Measurements from ENCODE around the gene TUNAR.

The TUNAR gene

DNA sequence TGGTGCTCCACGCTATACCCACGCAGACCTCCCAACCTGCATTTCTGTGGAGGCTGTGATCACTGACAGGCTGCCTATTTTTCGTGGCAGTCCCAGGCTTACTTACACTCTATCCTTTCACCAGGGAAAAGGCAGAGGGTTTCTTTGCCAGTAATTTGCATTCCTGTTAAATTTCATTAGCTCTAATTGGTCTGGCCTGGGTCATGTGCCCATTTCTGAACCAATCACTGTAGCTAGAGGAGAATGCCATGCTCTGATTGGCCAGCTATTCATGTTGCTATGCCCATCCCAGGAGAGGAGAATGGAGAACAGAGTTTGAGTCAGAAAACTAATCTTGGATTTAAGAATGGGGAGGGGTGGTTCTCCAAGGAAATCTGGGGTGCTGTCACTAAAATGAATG, 43.2 kb upstream of the TUNAR start:
- no peak for TF ChIP-seq ZFX (IDR thresholded peaks at IDR 0.05; ENCODE audit: borderline replicate concordance)
- TF ChIP-seq, protein P1, sequence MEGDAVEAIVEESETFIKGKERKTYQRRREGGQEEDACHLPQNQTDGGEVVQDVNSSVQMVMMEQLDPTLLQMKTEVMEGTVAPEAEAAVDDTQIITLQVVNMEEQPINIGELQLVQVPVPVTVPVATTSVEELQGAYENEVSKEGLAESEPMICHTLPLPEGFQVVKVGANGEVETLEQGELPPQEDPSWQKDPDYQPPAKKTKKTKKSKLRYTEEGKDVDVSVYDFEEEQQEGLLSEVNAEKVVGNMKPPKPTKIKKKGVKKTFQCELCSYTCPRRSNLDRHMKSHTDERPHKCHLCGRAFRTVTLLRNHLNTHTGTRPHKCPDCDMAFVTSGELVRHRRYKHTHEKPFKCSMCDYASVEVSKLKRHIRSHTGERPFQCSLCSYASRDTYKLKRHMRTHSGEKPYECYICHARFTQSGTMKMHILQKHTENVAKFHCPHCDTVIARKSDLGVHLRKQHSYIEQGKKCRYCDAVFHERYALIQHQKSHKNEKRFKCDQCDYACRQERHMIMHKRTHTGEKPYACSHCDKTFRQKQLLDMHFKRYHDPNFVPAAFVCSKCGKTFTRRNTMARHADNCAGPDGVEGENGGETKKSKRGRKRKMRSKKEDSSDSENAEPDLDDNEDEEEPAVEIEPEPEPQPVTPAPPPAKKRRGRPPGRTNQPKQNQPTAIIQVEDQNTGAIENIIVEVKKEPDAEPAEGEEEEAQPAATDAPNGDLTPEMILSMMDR (IDR thresholded peaks at IDR 0.05): no peak

DNA sequence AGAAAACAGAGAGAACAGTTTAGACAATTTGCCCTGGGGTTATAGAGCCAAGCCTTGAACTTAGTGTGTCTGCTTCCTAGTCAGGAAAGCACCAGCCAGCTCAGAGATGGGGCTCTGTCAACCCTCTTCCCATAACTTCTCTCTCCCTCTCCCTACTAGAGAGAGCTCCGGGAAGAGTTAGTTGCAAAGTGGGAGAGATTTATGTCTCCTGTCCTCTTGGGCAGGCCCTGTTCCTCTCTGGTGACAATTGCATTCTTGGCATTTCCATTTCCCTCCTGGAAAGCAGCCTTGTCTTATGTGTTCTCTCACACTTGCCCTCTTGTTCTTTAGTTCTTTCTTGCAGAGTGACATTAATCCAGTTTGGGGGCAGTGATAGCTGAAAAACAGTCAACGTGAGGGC, 42.1 kb upstream of the TUNAR start:
- TF ChIP-seq, protein P1 (IDR thresholded peaks at IDR 0.05): no peak
- TF ChIP-seq ZFX (IDR thresholded peaks at IDR 0.05; ENCODE audit: borderline replicate concordance): no peak
- H3K27ac ChIP-seq: no peak overlapping the region

More for the DNA sequence above, 43.2 kb upstream of the TUNAR start:
- no peak overlapping the region for H3K27ac ChIP-seq

DNA sequence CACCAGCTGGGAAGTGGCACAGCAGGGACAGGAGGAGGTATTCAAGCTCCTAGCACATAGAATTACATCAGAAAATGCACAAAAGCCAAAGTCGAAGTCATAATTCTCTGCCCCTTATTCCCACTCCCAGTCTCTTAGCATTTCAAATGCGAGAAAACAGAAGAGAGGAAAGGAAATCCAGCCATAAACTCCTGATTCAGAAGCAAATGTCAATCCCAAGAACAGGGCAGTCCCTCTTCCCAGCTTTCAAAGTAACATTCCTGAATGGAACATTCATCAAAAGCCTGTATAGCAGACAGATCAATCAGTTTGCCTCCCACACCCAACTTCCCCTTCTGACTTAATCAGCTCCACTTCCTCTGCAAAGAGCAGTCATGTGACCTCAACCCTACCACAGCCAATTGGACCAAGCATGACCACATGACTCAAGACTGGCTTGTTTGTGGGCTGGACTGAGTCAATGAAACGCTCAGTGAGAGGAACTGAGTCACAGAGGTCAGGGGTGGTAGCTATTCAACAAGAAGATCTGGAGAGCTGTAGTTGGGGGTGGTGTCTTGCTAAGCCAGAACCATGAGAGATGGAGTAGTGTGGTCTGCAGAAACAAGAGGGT, 41.4 kb upstream of the TUNAR start:
- no peak for TF ChIP-seq ZFX (IDR thresholded peaks at IDR 0.05; ENCODE audit: borderline replicate concordance)
- TF ChIP-seq, protein P1 (IDR thresholded peaks at IDR 0.05): no peak

DNA sequence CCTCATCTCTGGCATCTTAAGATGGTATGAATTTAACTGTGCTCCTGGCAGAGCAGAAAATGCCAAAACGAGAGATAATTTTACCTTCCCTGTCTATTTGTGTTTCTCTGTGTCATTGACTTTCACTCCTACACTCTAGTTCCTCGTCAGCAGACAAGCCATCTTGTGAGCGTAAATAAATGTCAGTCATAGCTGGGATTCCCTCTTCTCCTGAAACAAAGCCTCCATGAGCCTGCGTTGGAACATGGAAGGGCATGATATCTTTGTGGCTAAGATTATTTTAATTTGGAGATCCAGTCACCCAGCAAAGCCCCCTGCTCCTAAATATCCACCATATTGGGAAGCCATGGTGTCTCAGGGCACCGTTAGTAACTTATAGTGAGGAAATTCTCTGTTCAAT, 37.8 kb upstream of the TUNAR start:
- no peak overlapping the region for H3K27ac ChIP-seq
- no peak for TF ChIP-seq ZFX (IDR thresholded peaks at IDR 0.05; ENCODE audit: borderline replicate concordance)
- TF ChIP-seq, protein P1 (IDR thresholded peaks at IDR 0.05): no peak

More for the DNA sequence above, 41.4 kb upstream of the TUNAR start:
- H3K27ac ChIP-seq: no peak overlapping the region

DNA sequence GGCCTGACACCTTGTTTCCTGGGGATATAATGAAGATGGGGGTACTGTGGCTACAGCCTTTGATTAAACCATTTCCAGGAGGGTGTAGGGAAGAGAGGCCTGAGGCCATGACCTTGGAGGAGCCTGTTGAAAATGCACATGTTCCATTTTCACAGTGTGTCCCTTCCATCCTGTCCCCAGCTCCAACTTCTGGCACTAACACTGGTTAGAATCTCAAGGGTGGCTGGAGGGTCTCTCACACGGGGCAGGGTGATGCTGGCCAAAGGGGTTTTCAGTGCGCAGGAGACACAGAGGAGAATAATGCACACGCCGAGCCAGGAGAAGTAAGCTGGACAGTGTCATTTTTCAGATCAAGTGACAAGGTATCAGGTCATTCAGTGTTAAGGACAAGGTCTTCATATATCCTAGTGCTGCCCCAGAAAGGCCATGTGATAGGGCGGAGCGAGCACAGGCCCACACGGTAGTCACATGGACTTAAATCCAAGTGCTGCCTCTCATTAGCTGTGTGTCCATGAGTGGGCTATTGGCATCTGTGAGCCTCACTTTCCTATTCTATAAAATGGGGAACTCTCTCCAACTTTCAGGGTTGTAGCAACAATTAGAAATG, 36.4 kb upstream of the TUNAR start:
- TF ChIP-seq, protein P1 (IDR thresholded peaks at IDR 0.05): no peak
- no peak for TF ChIP-seq ZFX (IDR thresholded peaks at IDR 0.05; ENCODE audit: borderline replicate concordance)
- no peak overlapping the region for H3K27ac ChIP-seq

DNA sequence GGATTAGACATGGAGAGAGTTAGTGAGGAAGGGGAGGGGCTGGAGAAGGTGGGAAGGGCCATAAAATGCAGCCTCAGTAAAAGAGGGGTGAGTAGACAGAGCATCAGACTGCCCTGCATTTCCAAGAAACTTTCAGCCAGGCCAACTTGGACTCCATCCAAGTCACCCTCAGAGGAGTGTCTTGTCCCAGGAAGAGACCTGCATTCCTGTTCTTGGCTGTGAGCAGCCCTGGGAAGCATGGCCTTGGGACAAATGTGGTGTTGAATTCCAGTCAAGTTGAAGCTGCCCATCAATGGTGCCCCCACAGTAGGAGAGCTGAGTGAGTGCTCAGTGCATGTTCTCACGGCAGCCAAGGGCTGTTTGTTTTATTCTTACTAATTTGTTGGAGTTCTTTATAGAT, 35.0 kb upstream of the TUNAR start:
- H3K27ac ChIP-seq: no peak overlapping the region
- no peak for TF ChIP-seq ZFX (IDR thresholded peaks at IDR 0.05; ENCODE audit: borderline replicate concordance)
- TF ChIP-seq, protein P1 (IDR thresholded peaks at IDR 0.05): no peak

DNA sequence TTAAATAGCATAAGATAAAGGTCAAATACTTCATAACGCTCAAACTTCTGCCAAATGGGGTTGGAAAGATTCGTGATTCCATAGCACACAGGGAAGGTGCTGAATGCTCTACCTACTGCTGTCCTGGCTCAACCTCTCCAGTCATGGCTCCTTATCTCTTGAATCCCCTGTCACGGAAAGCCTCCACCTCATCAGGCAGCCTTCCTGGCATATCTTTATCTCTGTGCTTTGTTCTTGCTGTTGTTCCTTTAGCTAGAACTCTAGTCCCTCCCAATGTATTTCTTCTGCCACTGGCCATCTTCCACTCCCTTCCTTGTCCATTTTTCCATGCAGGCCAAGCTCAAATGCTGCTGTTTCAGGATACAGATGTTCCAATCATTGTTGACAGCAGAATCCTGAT, 26.9 kb upstream of the TUNAR start:
- H3K27ac ChIP-seq: no peak overlapping the region
- TF ChIP-seq, protein P1 (IDR thresholded peaks at IDR 0.05): no peak
- TF ChIP-seq ZFX (IDR thresholded peaks at IDR 0.05; ENCODE audit: borderline replicate concordance): no peak
